Heart left ventricle (tissue), 16 donors: ENCODE results near the gene SSH2. TPM values are rescaled to one million over a fixed set of nuclear protein-coding genes. Genes with fewer than 3 reads are reported as not detected.

ENCODE experiments used
- ATAC-seq, 4 donors: fragments of 200-7000 bp; cut with Tn5 transposase; one replicate each; pipeline ENCODE4 v1.9.1; 2020 to 2022; ENCODE audit warnings: moderate library complexity in 4 of 4, mild to moderate bottlenecking in 3 of 4, moderate number of reproducible peaks in 1 of 4
- DNase-seq, 5 donors: peaks; one replicate each; pipeline ENCODE4 v3.0.0-alpha.2; 2020
- H3K27ac ChIP-seq, 12 donors: fragments of 200-600 bp; sonication (generic) in 4 of 12; one replicate each; pipeline versions ENCODE4 v1.5.0 to v1.8.0; 2016 to 2022; ENCODE audit warnings: mild to moderate bottlenecking in 2 of 12
- H3K27me3 ChIP-seq, 9 donors: fragments of 200-600 bp; sonication (generic) in 2 of 9; one replicate each; pipeline versions ENCODE4 v1.5.1 to v1.8.0; 2016 to 2022; ENCODE audit warnings: mild to moderate bottlenecking in 3 of 9
- H3K36me3 ChIP-seq, 9 donors: fragments of 200-600 bp; sonication (generic) in 2 of 9; one replicate each; pipeline versions ENCODE4 v1.5.0 to v1.8.0; 2018 to 2022; ENCODE audit warnings: mild to moderate bottlenecking in 2 of 9
- H3K4me1 ChIP-seq, 12 donors: fragments of 200-600 bp; sonication (generic) in 4 of 12; one replicate each; pipeline versions ENCODE4 v1.5.0 to v1.8.0; 2016 to 2022; ENCODE audit warnings: mild to moderate bottlenecking in 3 of 12
- H3K4me3 ChIP-seq, 12 donors: fragments of 200-600 bp; sonication (generic) in 4 of 12; one replicate each; pipeline versions ENCODE4 v1.5.0 to v1.8.0; 2017 to 2022; ENCODE audit warnings: mild to moderate bottlenecking in 9 of 12, moderate library complexity in 4 of 12
- H3K9me3 ChIP-seq, 12 donors: fragments of 200-600 bp; sonication (generic) in 4 of 12; one replicate each; pipeline versions ENCODE4 v1.5.0 to v1.8.0; 2016 to 2022; ENCODE audit warnings: mild to moderate bottlenecking in 1 of 12
- CTCF ChIP-seq, 12 donors: fragments of 200-600 bp; sonication (generic) in 4 of 12; IDR thresholded peaks; one replicate each; pipeline versions ENCODE4 v1.5.0 to v1.8.0; 2018 to 2022; ENCODE audit warnings: antibody characterized with exemption in 12 of 12, mild to moderate bottlenecking in 5 of 12
- POLR2A ChIP-seq, 2 donors: fragments of 450-650 bp; IDR thresholded peaks; one replicate each; pipeline ENCODE4 v1.6.1; 2017; ENCODE audit warnings: antibody characterized with exemption in 2 of 2, mild to moderate bottlenecking in 2 of 2, moderate library complexity in 2 of 2
- WGBS, 4 donors: extraction: QIAGEN DNeasy Blood & Tissue Kit in 2 of 4; methylation state at CpG; one replicate each; pipeline versions ENCODE4 v1.1.5 to v1.1.7; 2013 to 2018; 5-methylcytosine and 5-hydroxymethylcytosine counted together
- intact Hi-C, 10 donors: fragments of 100-400 bp; cut with DNase I; formaldehyde crosslinking; loops; one replicate each; pipeline versions ENCODE4 v1.11.1 to v1.14.2; 2022
- polyA plus RNA-seq, 2 donors: library from polyadenylated mRNA; stranded (reverse); fragments of 200-250 nt; gene quantifications; one replicate each; pipeline ENCODE4 v1.2.3, GENCODE V29; 2013
- total RNA-seq, 9 donors: library from RNA; depleted of rRNA in 2 of 9; stranded (reverse); fragments of >200 nt in 2 of 9; fragmentation: NEBNext Ultra II Directional in 3 of 9; extraction: Animal tissue kit (Norgen Biotek cat#: 25700) in 3 of 9; gene quantifications; one replicate each; pipeline versions ENCODE4 v1.1.0 to v1.2.4, GENCODE V29; 2016 to 2023
- donor health status: ischemic (EF 13 %, LVEDD 7.1; RV severe dilation, severe dysfunction).
- donor health status: healthy with polysubstance abuse.
- donor health status: DM: no; HTN: yes; CAD: no.
- donor health status: DM: no; HTN: no; CAD: no.
- donor health status: ischemic (EF 25% LVEDD 6.9; RV normal size, moderate dysfunction).
- donor health status: ischemic (EF 25% LVEDD 5.7; RV mildly dilated, moderate dysfunction).
- donor health status: healthy.
- donor health status: DM: yes; HTN: yes; CAD: no.
- donor health status: ischemic (EF 35%, LVEDD 5.7; RV mildly dilated, moderate dysfunction).
- donor health status: nonischemic (EF 11% LVEDD 7.7; RV severe dilation, severe dysfunction).
- donor health status: DM: yes; HTN: yes; CAD: no.
- donor health status: PGD.
- donor health status: ischemic (EF 29% LVEDD 5.4; RV normal size, mild dysfunction).
- donor health status: nonischemic (EF 23%, LVEDD 6.1; RV moderate dilation, normal function).

Gene SSH2
- total and polyA plus RNA-seq, 11 donors: 20.8 to 46.7 (median 36.6) TPM

- Histone ChIP-seq H3K4me1 (peaks cover 0 to 91% (median 30%) of the 10 kb centered on the region in 12 donors), H3K27me3 (no peaks in the 10 kb centered on the region), H3K27ac (peak overlapping the region in 2 of 12 donors; percentile 2 to 77), H3K9me3 (no peaks in the 10 kb centered on the region), H3K36me3 (peaks cover 0 to 4% (median 0%) of the 10 kb centered on the region in 9 donors), H3K4me3 (no peak overlapping the region)
- TF ChIP-seq POLR2A (IDR thresholded peaks at IDR 0.05): no peak
- TF ChIP-seq CTCF (IDR thresholded peaks at IDR 0.05): no peak
- DNase-seq (no peak), ATAC-seq (no peak)
- 93 to 99% (median 98%) methylated on average over 4 of the region's 4 CpGs for WGBS, 4 donors
- intact Hi-C loops: no loop called here
Observed at GRCh38 chr17:29716566-29716965, 213.5 kb downstream of the SSH2 start.

GRCh38 chr17:29715680-29716079 lies 214.3 kb downstream of the SSH2 start:
- Histone ChIP-seq H3K36me3 (peaks cover 0 to 4% (median 0%) of the 10 kb centered on the region in 9 donors), H3K27me3 (no peaks in the 10 kb centered on the region), H3K4me3 (no peak overlapping the region), H3K9me3 (no peaks in the 10 kb centered on the region), H3K4me1 (peaks cover 0 to 91% (median 28%) of the 10 kb centered on the region in 12 donors), H3K27ac (peak overlapping the region in 1 of 12 donors; percentile 77)
- intact Hi-C loops: no loop called here
- no peak for DNase-seq
- TF ChIP-seq POLR2A (IDR thresholded peaks at IDR 0.05): no peak
- TF ChIP-seq CTCF (IDR thresholded peaks at IDR 0.05): no peak
- WGBS, 4 donors: 71 to 83% (median 75%) methylated on average over 2 of the region's 2 CpGs
- no peak for ATAC-seq

GRCh38 chr17:29714146-29714545 lies 215.9 kb downstream of the SSH2 start:
- 83 to 94% (median 90%) methylated on average over 1 of the region's 1 CpG for WGBS, 4 donors
- H3K4me1 ChIP-seq: peaks cover 0 to 93% (median 35%) of the 10 kb centered on the region in 12 donors
- no peak for ATAC-seq

DNA sequence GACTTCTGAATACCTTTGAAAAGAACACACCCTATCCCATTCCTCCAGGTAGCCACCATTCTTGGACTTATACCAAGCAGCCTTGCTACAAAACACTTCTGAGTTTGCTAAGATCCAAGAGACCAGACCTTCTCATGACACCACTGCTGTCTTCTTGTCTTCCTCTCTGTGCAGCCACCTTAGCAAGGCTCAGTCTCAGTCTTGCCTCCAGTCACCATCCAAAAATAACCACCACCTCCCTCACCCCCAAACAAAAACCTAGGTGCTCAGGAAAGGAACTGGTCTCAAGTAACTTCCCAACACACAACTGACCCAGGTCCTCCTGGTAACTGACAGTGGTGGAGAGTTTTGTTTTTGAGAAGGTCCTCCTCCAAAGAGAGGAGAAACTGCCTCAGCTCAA lies 216.4 kb downstream of the SSH2 start:
- Histone ChIP-seq H3K36me3 (peaks cover 0 to 4% (median 0%) of the 10 kb centered on the region in 9 donors), H3K27ac (peak overlapping the region in 1 of 12 donors; percentile 43), H3K27me3 (no peaks in the 10 kb centered on the region), H3K9me3 (no peaks in the 10 kb centered on the region), H3K4me1 (peaks cover 0 to 93% (median 38%) of the 10 kb centered on the region in 12 donors), H3K4me3 (no peak overlapping the region)
- DNase-seq: no peak
- peak in 1 of 4 donors; percentile 20 for ATAC-seq
- intact Hi-C loops: no loop called here
- TF ChIP-seq CTCF (IDR thresholded peaks at IDR 0.05) (no peak), POLR2A (IDR thresholded peaks at IDR 0.05) (no peak)

More at GRCh38 chr17:29714146-29714545, 215.9 kb downstream of the SSH2 start:
- TF ChIP-seq CTCF (IDR thresholded peaks at IDR 0.05) (no peak), POLR2A (IDR thresholded peaks at IDR 0.05) (no peak)
- H3K4me3 ChIP-seq: no peak overlapping the region
- peak overlapping the region in 1 of 12 donors; percentile 43 for H3K27ac ChIP-seq
- peaks cover 0 to 4% (median 0%) of the 10 kb centered on the region in 9 donors for H3K36me3 ChIP-seq
- no peaks in the 10 kb centered on the region for H3K9me3 ChIP-seq
- DNase-seq: no peak
- intact Hi-C loops: no loop called here
- H3K27me3 ChIP-seq: no peaks in the 10 kb centered on the region
